Eye (tissue), 1 donor: ENCODE results near the gene KCNMB2.

ENCODE experiments used
- DNase-seq: peaks from one replicate; pipeline ENCODE4 v3.0.0-alpha.2; 2015

KCNMB2 gene

GRCh38 chr3:178583963-178584575, 47.8 kb downstream of the KCNMB2 start:
- DNase-seq, result no peak

DNA sequence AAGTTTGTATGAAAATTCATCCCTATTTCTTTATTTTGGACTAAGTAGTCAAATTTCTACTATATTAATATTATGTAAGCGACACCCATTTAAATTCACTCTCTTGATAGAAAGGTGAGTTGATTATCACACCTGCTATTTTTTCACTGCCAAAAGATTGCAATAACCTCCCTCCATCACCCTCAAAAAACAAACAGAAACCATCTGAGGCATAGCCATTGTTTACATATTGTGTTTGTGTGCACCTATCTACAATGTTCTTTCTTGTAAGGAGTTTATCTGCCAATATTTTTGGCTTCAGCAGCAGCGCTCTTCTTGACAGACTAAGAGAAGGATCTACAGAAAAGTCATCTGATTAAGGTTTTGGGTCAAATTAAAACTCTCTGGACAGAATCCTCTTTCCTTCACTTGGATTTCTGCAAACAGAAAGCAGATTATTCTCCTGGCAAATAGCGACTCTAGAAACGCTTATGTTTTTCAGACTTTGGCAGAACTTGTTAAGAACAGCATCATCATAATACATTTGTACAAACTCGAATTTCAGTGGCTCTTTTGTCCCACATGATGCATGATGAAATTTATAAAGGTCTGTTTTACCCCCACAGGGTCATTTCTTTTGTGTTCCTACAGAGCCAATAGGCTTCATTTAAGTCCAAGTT, 48.6 kb downstream of the KCNMB2 start:
- no peak for DNase-seq

GRCh38 chr3:178585454-178585853, 49.2 kb downstream of the KCNMB2 start:
- DNase-seq, result no peak

DNA sequence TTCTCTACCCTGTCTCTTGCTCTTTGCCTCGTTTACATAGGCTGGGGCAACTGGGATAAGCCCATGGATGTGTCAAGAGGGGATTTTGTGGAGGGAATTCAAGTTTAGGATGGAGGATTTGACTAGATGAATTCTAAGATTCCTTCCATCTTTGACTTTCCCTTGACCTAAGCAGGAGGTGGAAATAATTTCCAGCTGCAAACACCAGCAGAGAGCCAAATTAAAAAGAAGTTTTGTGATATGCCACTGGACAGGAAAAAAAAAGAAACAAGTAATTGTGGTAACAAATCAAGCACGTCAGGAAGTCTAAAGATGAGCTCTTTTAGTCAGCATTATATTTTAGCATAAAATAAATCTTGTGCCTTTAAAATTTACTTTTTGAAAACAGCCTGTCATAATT, 49.8 kb downstream of the KCNMB2 start:
- no peak for DNase-seq

DNA sequence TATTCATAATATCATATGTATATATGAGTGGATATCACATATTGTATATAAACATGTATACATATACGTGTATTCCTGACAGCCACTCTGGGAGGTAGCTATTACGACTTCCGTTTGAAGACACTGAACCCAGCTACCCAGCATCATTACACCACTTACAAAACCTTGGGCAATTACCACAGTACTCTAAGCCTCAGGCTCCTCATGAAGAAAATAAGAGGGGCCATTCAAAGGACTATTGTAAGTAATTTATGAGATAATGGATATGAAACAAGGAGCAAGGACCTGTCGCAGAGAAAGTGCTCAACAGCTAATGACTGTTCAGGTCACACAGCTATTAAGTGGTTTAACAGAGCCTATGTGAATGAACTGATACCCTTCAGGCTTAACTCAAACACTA, 52.4 kb downstream of the KCNMB2 start:
- peak; percentile 47 for DNase-seq

DNA sequence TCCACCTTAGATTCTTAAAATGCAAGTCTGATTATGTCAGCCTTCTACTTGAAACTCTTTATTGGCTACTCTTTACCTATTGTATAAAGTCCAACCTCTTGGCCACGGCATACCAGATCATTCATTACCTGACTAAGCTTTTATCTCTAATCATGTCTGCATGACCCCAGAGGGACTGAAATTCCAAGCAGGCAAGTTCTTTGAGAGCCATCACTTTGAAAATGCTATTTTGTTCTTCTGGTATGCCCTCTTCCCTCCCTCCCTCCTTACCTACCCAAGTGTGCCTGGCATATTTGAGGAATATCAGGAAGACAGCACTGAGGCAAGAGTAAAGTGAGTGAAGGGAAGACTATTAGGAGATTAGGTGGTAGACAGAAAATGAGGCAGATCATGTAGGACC, 57.5 kb downstream of the KCNMB2 start:
- DNase-seq, result no peak

DNA sequence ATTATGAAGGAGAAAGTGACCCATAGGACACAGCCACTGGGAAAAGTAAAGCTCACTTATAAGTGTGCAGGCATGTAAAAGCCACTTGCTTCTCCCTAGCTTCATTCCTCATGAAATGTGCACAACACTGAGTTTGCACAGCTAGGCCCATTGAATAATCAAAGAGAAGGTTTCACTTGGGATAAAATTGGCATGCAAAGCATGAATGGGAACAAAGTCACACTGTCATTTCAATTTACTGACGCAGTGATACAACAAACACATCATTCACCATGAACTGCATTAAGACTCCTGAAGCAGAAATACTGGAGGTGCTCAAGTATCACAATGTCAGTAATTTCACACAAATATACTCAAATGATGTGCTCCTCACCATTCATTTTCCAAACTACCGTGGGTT, 61.1 kb downstream of the KCNMB2 start:
- no peak for DNase-seq

DNA sequence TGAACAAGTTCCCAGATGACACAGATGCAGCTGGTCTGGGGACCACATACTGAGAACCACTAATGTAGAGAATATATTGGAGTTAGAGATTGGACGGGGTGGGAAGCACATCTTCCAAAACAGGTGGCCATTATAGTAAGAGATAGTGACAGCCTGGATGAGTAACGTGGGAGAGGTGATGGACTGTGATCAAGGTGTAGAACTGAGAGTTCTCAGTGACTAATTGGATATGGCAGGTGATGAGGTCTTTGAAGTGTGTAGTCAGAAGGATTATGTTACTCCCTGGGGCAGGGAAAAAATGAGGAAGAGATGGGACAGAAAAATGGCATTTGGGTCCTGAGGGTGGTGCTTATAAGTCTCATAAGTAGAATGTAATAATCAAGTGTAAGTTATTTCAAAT, 66.6 kb downstream of the KCNMB2 start:
- peak; percentile 63 for DNase-seq

GRCh38 chr3:178603735-178604134, 67.5 kb downstream of the KCNMB2 start:
- DNase-seq, result no peak

GRCh38 chr3:178618197-178618596, 82.0 kb downstream of the KCNMB2 start:
- DNase-seq, result no peak

GRCh38 chr3:178618896-178619295, 82.7 kb downstream of the KCNMB2 start:
- DNase-seq, result no peak

- DNase-seq, result no peak
Observed at GRCh38 chr3:178623666-178624255, 87.5 kb downstream of the KCNMB2 start.

GRCh38 chr3:178624276-178624675, 88.0 kb downstream of the KCNMB2 start:
- no peak for DNase-seq

GRCh38 chr3:178625053-178625600, 88.9 kb downstream of the KCNMB2 start:
- DNase-seq, result no peak

DNA sequence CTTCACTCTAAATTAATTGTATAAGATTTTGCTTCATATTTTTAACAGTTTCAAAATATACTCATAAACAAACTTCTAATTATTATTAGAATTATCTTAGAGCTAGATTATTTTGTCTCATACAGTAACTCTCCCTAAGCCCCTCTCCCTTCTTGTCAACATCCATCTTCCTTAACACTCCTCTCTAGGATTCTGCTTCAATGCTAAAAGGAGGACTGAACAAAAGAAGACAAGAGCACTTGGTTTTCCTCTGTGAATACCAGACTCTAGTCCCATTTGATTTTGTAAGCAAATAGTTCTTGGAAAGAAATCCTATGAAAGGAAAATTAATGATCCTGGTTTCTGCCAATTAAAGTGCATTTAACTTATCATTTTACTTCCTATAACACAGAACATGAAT, 91.8 kb downstream of the KCNMB2 start:
- no peak for DNase-seq

DNA sequence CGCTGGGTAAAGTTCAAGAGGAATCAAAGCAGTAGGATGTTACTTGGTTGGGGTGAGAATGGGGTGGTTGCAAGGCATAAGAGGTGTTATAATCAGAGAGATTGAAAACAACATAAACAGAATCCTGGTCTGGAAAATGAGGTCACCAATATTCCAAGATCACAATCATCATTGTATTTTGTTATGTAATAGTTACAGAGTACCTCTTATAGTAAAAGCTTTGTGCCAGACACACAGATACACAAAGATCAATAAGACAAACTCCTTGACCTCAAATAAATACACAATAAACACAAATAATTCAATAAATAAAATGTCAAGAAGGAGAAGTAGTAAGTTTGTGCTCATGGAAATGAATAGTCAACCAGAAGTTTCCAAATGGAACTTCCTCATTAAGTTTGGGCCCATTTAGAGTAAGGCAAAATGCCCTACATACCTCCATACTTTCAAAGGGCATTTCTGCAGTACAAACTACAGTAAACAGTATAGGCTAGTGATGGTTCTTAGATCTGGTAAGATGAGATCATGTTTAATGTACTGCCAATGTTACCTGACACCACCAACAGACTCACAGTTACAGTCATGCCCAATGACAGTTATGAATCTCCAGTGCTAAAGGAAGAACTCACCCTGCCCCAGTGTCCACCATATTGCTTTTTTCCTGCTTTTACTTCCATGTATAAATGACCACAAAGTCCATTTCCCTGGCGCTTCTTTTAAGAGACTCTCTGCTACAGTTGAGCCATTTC, 93.4 kb downstream of the KCNMB2 start:
- no peak for DNase-seq

GRCh38 chr3:178631950-178632349, 95.7 kb downstream of the KCNMB2 start:
- no peak for DNase-seq

- no peak for DNase-seq
Observed at GRCh38 chr3:178634975-178635374, 98.7 kb downstream of the KCNMB2 start.

GRCh38 chr3:178637802-178638201, 101.6 kb downstream of the KCNMB2 start:
- no peak for DNase-seq

DNA sequence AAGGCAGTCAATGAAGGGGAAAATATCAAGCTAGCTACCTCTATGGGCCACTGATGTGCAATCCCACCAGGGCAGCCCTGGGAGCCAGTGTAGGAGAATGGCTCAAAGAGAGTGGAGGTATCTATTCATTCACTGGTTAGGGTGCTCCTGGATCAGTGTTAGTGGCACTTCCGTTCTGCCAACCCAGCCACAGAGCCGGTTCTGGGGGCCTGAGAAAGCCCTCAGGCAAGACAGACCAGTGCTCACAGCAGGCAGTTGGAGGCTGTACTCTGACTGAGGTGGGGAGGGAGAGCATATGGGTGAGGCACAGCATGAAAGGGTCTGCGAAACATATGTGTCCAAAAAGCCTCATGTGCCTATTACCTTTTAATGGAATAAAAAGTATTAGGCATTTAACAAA, 109.3 kb downstream of the KCNMB2 start:
- DNase-seq, result no peak

GRCh38 chr3:178646186-178646862, 110.1 kb downstream of the KCNMB2 start:
- peak; percentile 42 for DNase-seq

DNA sequence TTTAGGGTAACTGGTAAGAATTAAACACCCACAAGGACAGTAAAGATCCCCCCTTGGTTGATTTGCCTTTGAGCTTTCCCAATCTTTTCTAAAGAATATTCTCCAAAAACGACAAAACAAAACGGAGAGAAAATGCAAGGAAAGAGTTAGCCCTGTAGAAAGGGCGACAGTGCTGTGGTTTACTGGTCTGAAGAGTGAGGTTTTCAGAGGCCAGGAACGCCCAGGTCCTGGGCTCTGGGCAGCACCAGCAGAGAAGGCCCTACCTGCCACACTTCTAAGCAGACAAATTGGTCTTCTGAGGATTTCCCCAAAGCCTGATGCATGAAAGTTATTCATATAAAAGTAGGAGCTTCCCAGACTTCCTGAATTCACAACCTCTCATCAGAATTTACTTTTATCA, 119.3 kb downstream of the KCNMB2 start:
- no peak for DNase-seq
